GM18507 (cell line): Measurements from ENCODE around the gene PLCL1.

Experiments used
- DNase-seq: peaks from one replicate; pipeline ENCODE4 v3.0.0; 2011; ENCODE audit warnings: low read depth; ENCODE audit not compliant: insufficient read length; ENCODE audit errors: extremely low spot score
- FAIRE-seq: peaks from 2 replicates; lab custom pipeline; 2011; peaks lifted over from hg19 to GRCh38; lab: Jason Lieb, UNC

PLCL1 gene

GRCh38 chr2:197975931-197976519, 171.6 kb downstream of the PLCL1 start:
- DNase-seq (no peak), FAIRE-seq (no peak)

DNA sequence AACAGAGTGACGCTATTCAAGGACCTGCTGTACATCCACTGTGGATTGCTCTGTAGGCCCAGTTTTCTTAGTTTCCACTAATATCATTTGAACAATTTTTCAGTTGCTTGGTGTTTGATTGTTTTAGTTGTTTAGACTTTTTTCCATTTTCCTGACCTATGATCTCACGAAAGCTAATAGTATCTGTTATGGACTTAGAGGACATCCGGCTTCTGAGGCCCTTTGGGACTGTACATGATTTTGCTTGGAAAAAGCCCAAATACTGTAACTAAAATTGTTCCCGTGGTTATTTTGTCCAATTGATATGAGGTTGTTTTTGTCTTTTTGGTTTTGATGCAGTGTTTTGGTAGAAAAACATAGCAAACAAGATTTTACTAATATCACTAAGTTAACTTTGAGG, 174.6 kb downstream of the PLCL1 start:
- FAIRE-seq (no peak), DNase-seq (no peak)

GRCh38 chr2:197982565-197982964, 178.2 kb downstream of the PLCL1 start:
- FAIRE-seq (no peak), DNase-seq (no peak)

- DNase-seq, result no peak
- no peak for FAIRE-seq
Measured at GRCh38 chr2:197985029-197985638, 180.7 kb downstream of the PLCL1 start.

- DNase-seq (no peak), FAIRE-seq (no peak)
Measured at GRCh38 chr2:197986977-197987376, 182.6 kb downstream of the PLCL1 start.

DNA sequence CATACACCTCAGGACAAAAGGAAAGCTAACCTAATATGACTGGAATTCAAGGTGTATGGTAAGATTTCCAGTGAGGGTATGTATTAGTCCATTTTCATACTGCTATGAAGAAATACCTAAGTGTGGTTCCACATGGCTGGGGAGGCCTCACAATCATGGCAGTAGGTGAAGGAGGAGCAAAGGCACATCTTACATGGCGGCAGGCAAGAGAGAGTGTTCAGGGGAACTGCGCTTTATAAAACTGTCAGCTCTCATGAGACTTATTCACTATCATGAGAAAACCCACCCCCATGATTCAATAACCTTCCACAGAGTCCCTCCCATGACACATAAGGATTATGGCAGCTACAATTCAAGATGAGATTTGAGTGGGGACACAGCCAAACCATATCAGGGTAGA, 186.0 kb downstream of the PLCL1 start:
- FAIRE-seq, result no peak
- no peak for DNase-seq

DNA sequence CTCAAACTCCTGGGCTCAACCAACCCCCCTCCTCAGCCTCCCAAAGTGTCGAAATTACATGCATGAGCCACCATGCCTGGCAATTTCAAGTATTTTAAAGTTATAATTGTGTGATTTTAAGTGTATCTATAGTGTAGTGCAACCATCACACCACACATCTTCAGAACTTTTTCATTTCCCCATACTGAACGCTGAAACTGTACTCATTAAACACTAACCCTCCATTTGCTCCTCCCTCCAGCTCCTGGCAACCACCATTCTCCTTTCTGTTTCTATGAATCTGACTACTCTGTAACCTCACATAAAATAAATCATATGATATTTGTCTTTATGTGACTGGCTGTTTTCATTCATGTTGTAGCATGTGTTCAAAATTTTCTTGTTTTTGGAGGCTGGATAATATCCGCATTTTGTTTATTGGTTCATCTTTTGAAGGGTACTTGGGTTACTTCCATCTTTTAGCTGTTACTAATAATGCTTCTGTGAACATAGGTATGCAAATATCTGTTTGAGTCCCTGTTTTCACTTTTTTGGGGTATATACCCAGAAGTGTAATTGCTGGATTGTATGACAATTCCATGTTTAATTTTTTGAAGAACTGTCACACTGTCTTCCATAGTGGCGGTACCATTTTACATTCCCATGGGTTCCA, 188.2 kb downstream of the PLCL1 start:
- FAIRE-seq, result peak; percentile 83

GRCh38 chr2:197993363-197993762, 189.0 kb downstream of the PLCL1 start:
- DNase-seq (no peak), FAIRE-seq (no peak)

More for the DNA sequence above, 188.2 kb downstream of the PLCL1 start:
- peak; percentile 7 for DNase-seq

DNA sequence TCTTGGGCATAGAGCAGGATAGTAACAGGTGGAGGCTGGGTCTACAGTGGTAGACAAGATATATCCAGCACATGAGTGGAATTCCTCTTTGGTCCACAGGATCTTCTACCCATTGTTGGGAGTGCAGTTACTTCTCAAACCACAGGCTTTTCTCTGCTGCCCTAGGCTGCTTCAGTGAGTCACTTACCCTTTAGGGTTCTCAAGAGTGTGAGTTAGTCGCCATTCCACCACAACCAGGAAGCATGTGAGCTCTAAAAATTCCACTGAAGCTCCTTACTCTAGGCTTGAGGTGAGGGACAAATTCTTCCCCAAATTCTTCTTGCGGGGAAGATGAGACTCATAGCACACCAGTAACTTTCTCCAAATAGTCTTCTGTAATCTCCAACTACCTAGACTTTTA, 189.4 kb downstream of the PLCL1 start:
- DNase-seq (no peak), FAIRE-seq (no peak)

DNA sequence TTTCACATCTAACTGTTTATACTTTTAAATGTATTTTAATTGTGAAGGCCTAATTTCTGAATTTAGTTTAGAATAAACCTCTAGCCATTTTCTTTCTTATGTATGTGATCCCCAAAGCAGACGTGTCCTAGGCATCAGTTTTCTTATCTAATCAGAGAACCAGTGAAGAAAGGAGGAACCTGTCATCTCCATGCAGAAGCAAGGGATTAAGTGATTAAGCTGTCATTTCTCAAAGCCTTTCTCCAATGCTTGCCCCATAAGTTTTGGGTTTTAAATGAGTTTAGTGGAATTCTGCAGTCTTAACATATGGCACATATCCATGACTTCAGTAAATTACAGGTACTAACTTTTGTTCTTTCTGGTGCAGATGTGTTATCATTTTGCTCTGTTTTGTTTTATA, 190.4 kb downstream of the PLCL1 start:
- no peak for DNase-seq
- no peak for FAIRE-seq

GRCh38 chr2:197996583-197996982, 192.2 kb downstream of the PLCL1 start:
- no peak for DNase-seq

DNA sequence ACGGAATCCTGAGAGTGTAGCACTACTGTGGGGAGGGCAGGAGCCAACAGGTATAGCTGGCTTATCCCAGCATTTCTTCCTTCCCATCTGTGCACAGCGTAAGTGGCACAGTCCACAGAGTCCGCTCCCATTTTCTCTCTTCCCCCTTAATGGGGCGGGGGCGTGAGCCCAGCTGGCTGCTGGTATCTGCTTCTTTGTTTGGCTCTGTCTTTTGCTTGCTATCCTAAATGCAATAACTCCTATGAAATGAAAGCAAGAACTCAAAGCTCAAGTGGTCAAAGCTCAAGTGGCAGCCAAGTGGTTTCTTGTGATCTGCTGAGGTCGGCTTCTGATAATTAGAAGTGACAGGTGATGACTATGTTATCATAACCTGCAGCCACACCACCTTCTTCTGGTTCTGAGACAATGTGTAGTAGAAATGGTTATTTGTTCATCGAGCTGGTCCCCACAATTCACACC, 192.7 kb downstream of the PLCL1 start:
- DNase-seq (no peak), FAIRE-seq (no peak)

More at GRCh38 chr2:197996583-197996982, 192.2 kb downstream of the PLCL1 start:
- no peak for FAIRE-seq

DNA sequence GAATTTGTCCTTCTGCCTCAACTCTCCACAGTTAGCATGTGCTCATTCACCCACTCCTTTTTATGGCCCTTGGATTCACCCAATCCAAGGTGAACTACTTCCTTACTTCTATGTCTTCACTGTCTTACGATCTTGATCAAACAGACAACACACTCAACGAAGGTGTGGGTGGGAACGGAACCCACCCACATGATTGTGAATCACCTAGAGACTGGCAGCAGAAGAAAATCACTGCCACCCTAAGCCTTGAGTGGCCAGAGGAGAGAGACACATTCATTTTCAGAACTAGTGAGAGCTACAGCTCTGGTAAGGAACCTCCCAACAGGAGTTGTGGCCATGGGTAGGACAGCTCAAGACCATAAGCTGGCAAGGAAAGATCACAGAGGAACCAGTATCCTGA, 194.3 kb downstream of the PLCL1 start:
- DNase-seq, result no peak
- no peak for FAIRE-seq

GRCh38 chr2:198000417-198000816, 196.0 kb downstream of the PLCL1 start:
- DNase-seq, result no peak
- FAIRE-seq, result no peak

DNA sequence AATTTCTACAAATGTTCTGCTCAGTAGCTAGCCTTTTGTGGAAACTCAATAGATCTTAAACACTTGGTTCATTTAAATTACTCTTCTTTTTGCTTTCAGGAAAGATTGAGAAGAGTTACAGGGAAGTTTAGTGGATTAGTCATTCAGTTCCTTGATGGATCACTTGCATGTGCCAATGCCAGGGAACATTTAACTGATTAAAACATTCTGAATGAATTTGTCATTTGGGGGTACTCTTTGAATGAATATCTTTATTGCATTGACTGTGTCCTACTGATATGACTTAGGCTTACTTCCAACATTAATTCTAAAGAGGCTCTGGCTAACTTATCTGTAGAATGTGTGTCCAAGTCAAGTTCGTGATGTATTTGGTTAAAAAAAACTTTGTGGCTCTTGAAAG, 199.8 kb downstream of the PLCL1 start:
- FAIRE-seq (no peak), DNase-seq (no peak)

- FAIRE-seq (peak; percentile 98), DNase-seq (no peak)
Measured at GRCh38 chr2:198004921-198005829, 200.8 kb downstream of the PLCL1 start.

GRCh38 chr2:198006733-198007132, 202.3 kb downstream of the PLCL1 start:
- FAIRE-seq (peak; percentile 57), DNase-seq (no peak)

DNA sequence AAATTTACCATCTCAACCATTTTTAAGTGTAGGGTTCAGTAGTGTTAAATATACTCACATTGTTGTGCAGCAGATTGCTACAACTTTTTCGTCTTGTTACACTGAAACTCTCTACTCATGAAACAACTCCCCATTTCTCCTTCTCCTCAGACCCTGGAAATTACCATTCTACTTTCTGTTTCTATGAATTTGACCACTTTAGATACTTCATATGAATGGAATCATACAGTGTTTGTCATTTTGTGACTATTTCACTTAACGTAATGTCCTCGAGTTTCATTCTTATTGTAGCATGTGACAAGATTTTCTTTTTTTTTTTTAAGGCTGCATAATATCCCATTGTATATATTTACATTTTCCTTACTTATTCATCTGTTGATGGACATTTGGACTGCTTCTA, 203.8 kb downstream of the PLCL1 start:
- peak; percentile 60 for FAIRE-seq
- DNase-seq, result no peak

DNA sequence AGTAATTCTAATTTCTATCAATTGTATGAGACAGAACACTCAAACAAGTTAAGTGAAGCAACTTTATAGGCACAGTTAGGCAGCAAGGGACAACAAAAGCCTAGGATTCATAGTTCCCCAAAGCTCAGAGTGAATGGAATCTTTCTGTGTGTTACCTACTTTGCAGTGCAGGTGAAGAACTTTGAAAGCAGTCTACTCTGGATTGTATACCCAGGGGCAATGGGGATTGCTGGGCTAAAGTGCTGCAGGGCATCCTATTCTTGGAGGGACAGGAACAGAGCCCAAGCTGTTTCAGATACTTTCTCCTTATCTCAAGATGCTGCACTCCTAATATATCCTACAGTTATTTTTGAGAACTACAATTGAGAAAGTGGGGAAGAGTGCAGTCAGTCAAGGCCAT, 207.6 kb downstream of the PLCL1 start:
- DNase-seq (no peak), FAIRE-seq (no peak)

DNA sequence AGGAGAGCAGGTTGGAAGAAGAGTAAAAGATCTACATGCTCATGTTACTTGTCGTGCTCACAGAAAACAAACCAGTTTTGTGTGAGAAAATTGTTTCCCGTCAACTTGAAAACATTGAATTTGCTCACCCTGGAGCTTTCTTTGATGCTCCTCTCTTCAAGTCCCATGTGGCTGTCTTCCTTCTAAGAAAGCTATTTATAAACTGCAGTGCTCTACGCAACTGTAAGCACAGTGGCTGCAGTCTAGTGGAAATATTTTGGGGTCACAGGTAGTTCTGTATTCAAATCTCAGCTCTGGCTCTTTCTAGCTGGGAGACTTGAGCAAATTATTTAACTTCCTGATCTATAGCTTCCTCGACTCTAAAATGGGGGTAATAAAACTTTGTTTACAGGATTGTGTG, 211.8 kb downstream of the PLCL1 start:
- no peak for FAIRE-seq
- no peak for DNase-seq
